Natural killer cell (primary cell): Measurements from ENCODE around the gene RSPH6A. TPM values are rescaled to one million over a fixed set of nuclear protein-coding genes. Genes with fewer than 3 reads are reported as not detected.

Experiments used
- ATAC-seq, 3 donors: fragments of 150-1000 bp in 2 of 3; fragments of 200-7000 bp in 1 of 3; cut with Tn5 transposase; 1 replicate in 1 of 3; 2 replicates in 2 of 3; pipeline ENCODE4 v1.10.0; 2021; ENCODE audit warnings: mild to moderate bottlenecking in 2 of 3, moderate library complexity in 2 of 3
- DNase-seq, 2 donors: peaks; one replicate each; pipeline versions ENCODE4 v3.0.0 to v3.0.0-alpha.2; 2013 to 2021; ENCODE audit warnings: mixed read lengths in 1 of 2
- H3K27ac ChIP-seq: one replicate; pipeline ENCODE4 v1.5.1; 2013; ENCODE audit warnings: mild to moderate bottlenecking, low read length
- H3K27me3 ChIP-seq: one replicate; pipeline ENCODE4 v1.6.1; 2013; ENCODE audit warnings: low read length; ENCODE audit not compliant: control insufficient read depth, insufficient read depth
- H3K36me3 ChIP-seq: one replicate; pipeline ENCODE4 v1.6.1; 2013; ENCODE audit warnings: low read length; ENCODE audit not compliant: control insufficient read depth, insufficient read depth
- H3K4me1 ChIP-seq: one replicate; pipeline ENCODE4 v1.6.1; 2013; ENCODE audit warnings: low read length; ENCODE audit not compliant: control insufficient read depth, insufficient read depth
- H3K4me3 ChIP-seq: one replicate; pipeline ENCODE4 v1.5.1; 2013; ENCODE audit warnings: low read length
- H3K9me3 ChIP-seq: one replicate; pipeline ENCODE4 v1.6.1; 2013; ENCODE audit warnings: low read length; ENCODE audit not compliant: control insufficient read depth, insufficient read depth
- H3K27ac Mint-ChIP-seq, 2 donors: one replicate each; pipeline ENCODE4 v1.8.0; 2022; ENCODE audit warnings: mild to moderate bottlenecking in 2 of 2, mixed read lengths in 2 of 2, moderate library complexity in 1 of 2
- H3K27me3 Mint-ChIP-seq, 2 donors: one replicate each; pipeline ENCODE4 v1.8.0; 2022; ENCODE audit warnings: low read depth in 2 of 2, mixed read lengths in 2 of 2
- H3K36me3 Mint-ChIP-seq: one replicate; pipeline ENCODE4 v1.8.0; 2022; ENCODE audit warnings: mixed read lengths
- H3K4me1 Mint-ChIP-seq, 2 donors: one replicate each; pipeline ENCODE4 v1.8.0; 2022; ENCODE audit warnings: mixed read lengths in 2 of 2
- H3K4me3 Mint-ChIP-seq: one replicate; pipeline ENCODE4 v1.8.0; 2022; ENCODE audit warnings: mild to moderate bottlenecking, moderate library complexity, mixed read lengths
- H3K9me3 Mint-ChIP-seq, 2 donors: one replicate each; pipeline ENCODE4 v1.8.0; 2022; ENCODE audit warnings: mixed read lengths in 2 of 2
- CTCF ChIP-seq: fragments of 200-600 bp; IDR thresholded peaks from one replicate; pipeline ENCODE4 v1.8.0; 2022; ENCODE audit warnings: antibody characterized with exemption
- WGBS: methylation state at CpG from one replicate; pipeline ENCODE4 v1.1.7; 2013; ENCODE audit warnings: missing lambda C conversion rate; ENCODE audit not compliant: insufficient coverage; 5-methylcytosine and 5-hydroxymethylcytosine counted together
- intact Hi-C: fragments of 100-400 bp; cut with micrococcal nuclease; formaldehyde crosslinking; loops from one replicate; pipeline ENCODE4 v1.14.2; 2022
- total RNA-seq, 4 donors: library from RNA; stranded (reverse); fragments of 120-200 nt in 1 of 4; gene quantifications; one replicate each; pipeline versions ENCODE4 v1.2.3 to v1.2.4, GENCODE V29; 2013 to 2022

RSPH6A gene
- total RNA-seq, 3 donors from 2014 or later (not counting 1 experiment from before 2014, with no cell fraction given), result 0.18 to 0.63 (median 0.31) TPM

GRCh38 chr19:45763691-45764294 is 51.3 kb downstream of the RSPH6A start:
- Histone ChIP-seq H3K36me3 (no peaks in the 10 kb centered on the region), H3K9me3 (no peaks in the 10 kb centered on the region), H3K27ac (no peak overlapping the region), H3K4me3 (no peak overlapping the region), H3K27me3 (peaks cover 11% of the 10 kb centered on the region), H3K4me1 (peaks cover 11% of the 10 kb centered on the region)
- Mint-ChIP-seq H3K4me1 (peaks cover 0 to 1% of the 10 kb centered on the region in 2 donors), H3K27me3 (peaks cover 0 to 10% of the 10 kb centered on the region in 2 donors), H3K36me3 (no peaks in the 10 kb centered on the region), H3K27ac (no peak overlapping the region), H3K9me3 (no peaks in the 10 kb centered on the region), H3K4me3 (no peak overlapping the region)
- 70% methylated on average over 27 of the region's 27 CpGs for WGBS
- TF ChIP-seq CTCF, result no peak
- intact Hi-C loops, result no loop called here
- ATAC-seq (no peak), DNase-seq (no peak)

GRCh38 chr19:45762870-45763631 is 52.1 kb downstream of the RSPH6A start:
- Mint-ChIP-seq H3K36me3 (no peaks in the 10 kb centered on the region), H3K4me1 (no peaks in the 10 kb centered on the region), H3K27ac (no peak overlapping the region), H3K9me3 (no peaks in the 10 kb centered on the region), H3K4me3 (no peak overlapping the region), H3K27me3 (peaks cover 0 to 10% of the 10 kb centered on the region in 2 donors)
- TF ChIP-seq CTCF, result no peak
- WGBS, result 93% methylated on average over 15 of the region's 15 CpGs
- Histone ChIP-seq H3K4me1 (peaks cover 8% of the 10 kb centered on the region), H3K4me3 (no peak overlapping the region), H3K27me3 (peaks cover 11% of the 10 kb centered on the region), H3K9me3 (no peaks in the 10 kb centered on the region), H3K27ac (no peak overlapping the region), H3K36me3 (no peaks in the 10 kb centered on the region)
- intact Hi-C loops, result no loop called here
- DNase-seq, result no peak
- no peak for ATAC-seq

GRCh38 chr19:45761714-45762113 is 53.4 kb downstream of the RSPH6A start:
- Mint-ChIP-seq H3K4me1 (no peaks in the 10 kb centered on the region), H3K4me3 (no peak overlapping the region), H3K27me3 (peaks cover 0 to 10% of the 10 kb centered on the region in 2 donors), H3K27ac (no peak overlapping the region), H3K36me3 (no peaks in the 10 kb centered on the region), H3K9me3 (no peaks in the 10 kb centered on the region)
- Histone ChIP-seq H3K9me3 (no peaks in the 10 kb centered on the region), H3K4me1 (no peaks in the 10 kb centered on the region), H3K4me3 (no peak overlapping the region), H3K36me3 (no peaks in the 10 kb centered on the region), H3K27me3 (peaks cover 6% of the 10 kb centered on the region), H3K27ac (no peak overlapping the region)
- intact Hi-C loops, result no loop called here
- TF ChIP-seq CTCF, result no peak
- DNase-seq (no peak), ATAC-seq (no peak)
- 83% methylated on average over 17 of the region's 17 CpGs for WGBS
